ENCODE results near the gene LRRC46.

Gene LRRC46

GRCh38 chr17:47879776-47880454 lies 48.4 kb downstream of the LRRC46 start:
- DNase-seq, result no peak

- DNase-seq, result no peak
Measured at GRCh38 chr17:47882247-47882646, 50.8 kb downstream of the LRRC46 start.

GRCh38 chr17:47882695-47883588 lies 51.5 kb downstream of the LRRC46 start:
- DNase-seq, result no peak

GRCh38 chr17:47883589-47884426 lies 52.3 kb downstream of the LRRC46 start:
- no peak for DNase-seq

GRCh38 chr17:47884427-47884740 lies 52.9 kb downstream of the LRRC46 start:
- DNase-seq, result no peak

- no peak for DNase-seq
Measured at GRCh38 chr17:47884905-47885730, 53.6 kb downstream of the LRRC46 start.

All from NCI-H1694 (cell line).